GM10248 (cell line): ENCODE data around the gene SRP19.

Experiments
- CTCF ChIA-PET: fragments of 300-600 bp; sonication (Branson Sonifier 250); formaldehyde crosslinking; extraction: SDS; loops from one replicate; lab custom pipeline; 2021; ENCODE audit warnings: antibody characterized with exemption; lab: Yijun Ruan, JAX
- POLR2A ChIA-PET: fragments of 350-650 bp; sonication (Branson Sonifier 250); formaldehyde crosslinking; extraction: SDS; loops from one replicate; lab custom pipeline; 2020; ENCODE audit warnings: antibody characterized with exemption; lab: Yijun Ruan, JAX
- DNase-seq: peaks from one replicate; pipeline ENCODE4 v3.0.0; 2012; ENCODE audit errors: extremely low spot score
- TF ChIP-seq, protein P1 (sequence below): IDR thresholded peaks from 2 replicates; pipeline ENCODE4 v1.5.1; 2012; ENCODE audit warnings: mild to moderate bottlenecking, low read depth; ENCODE audit errors: extremely low read depth, missing control alignments, control extremely low read depth

Gene SRP19

DNA sequence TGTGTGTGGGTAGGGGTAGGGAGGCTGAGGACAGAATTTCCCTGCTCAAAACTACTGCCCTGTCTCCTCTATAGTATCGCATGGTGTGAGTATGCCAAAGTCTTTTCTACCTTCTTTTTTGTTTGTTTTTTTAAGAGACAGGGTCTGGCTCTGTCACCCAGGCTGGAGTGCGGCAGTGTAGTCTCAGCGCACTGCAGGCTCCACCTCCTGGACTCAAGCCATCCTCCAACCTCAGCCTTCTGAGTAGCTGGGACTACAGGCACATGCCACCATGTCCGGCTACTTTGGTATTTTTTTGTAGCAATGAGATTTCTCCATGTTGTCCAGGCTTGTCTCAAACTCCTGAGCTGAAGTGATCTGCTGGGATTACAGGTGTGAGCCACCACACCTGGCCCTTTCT lies 2.5 kb downstream of the SRP19 start:
- TF ChIP-seq, protein P1, sequence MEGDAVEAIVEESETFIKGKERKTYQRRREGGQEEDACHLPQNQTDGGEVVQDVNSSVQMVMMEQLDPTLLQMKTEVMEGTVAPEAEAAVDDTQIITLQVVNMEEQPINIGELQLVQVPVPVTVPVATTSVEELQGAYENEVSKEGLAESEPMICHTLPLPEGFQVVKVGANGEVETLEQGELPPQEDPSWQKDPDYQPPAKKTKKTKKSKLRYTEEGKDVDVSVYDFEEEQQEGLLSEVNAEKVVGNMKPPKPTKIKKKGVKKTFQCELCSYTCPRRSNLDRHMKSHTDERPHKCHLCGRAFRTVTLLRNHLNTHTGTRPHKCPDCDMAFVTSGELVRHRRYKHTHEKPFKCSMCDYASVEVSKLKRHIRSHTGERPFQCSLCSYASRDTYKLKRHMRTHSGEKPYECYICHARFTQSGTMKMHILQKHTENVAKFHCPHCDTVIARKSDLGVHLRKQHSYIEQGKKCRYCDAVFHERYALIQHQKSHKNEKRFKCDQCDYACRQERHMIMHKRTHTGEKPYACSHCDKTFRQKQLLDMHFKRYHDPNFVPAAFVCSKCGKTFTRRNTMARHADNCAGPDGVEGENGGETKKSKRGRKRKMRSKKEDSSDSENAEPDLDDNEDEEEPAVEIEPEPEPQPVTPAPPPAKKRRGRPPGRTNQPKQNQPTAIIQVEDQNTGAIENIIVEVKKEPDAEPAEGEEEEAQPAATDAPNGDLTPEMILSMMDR, result no peak
- ChIA-PET CTCF (interaction anchor here (1.7 kb wide), 1 partner anchor 18 kb away, joined by 4 read pairs; no protein-coding TSS in a partner anchor), POLR2A (no interaction called here)
- DNase-seq, result no peak

DNA sequence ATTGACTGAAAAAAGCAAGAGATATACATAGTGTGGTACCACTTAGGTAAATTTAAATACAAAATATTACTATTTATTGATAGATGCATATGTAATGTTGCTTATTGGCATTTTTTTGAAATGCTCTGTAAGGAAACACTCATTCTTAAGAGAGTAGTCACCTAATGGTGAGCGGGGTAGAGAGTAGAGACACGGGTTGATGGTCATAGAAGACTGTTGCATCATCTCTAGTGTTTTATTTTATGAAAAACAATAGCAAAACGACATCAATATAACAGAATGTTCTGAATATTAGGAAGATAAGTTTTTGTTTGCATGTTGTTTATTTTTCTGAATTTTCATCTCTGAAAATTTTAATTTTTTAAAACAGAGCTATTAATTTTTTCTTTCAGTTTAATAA lies 4.0 kb downstream of the SRP19 start:
- CTCF ChIA-PET, result no interaction called here
- DNase-seq, result no peak
- TF ChIP-seq, protein P1, result no peak
- POLR2A ChIA-PET, result no interaction called here

DNA sequence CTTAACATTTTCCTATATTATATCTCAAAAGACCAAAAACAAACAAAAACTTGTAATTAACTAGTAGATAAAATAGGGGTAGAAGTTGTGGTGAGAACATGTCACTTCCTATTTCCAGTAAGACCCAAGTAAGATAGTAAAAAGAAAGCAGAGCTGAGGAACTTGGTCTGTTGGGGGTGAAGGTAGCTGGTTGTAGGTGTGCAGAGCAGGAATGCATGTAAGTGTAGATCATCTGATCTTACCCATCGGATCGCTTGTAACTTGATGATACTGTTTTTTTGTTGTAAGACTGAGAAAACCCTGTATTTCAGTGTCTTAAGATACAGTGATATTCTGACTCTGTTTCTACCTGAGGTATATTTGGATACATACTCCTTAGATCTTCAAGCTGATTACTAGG lies 5.7 kb downstream of the SRP19 start:
- ChIA-PET POLR2A (no interaction called here), CTCF (interaction anchor here (1.1 to 1.5 kb wide), 4 partner anchors 12 to 56 kb away, joined by 4 read pairs; no protein-coding TSS in a partner anchor)
- no peak for DNase-seq
- TF ChIP-seq, protein P1, result no peak

DNA sequence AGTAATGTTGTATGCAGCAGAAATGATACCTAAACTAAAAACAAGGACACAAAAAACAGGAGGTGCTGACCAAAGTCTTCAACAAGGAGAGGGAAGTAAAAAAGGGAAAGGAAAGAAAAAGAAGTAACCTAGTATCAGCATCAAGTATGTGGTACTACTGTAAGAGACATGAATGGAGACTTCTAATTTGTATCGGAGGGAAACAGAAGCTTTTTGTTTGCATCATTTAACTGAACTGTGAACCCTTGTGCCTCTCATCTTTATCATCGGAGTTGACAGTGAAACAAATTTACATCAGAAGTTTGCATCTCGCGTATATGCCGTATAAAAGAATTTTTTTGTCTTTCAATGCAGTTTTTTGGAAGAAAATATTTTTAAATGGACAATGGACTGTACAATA lies 6.3 kb downstream of the SRP19 start:
- DNase-seq, result no peak
- CTCF ChIA-PET, result interaction anchor here (1.1 to 1.5 kb wide), 6 partner anchors 10 to 56 kb away, joined by 3 to 4 read pairs (median 4); no protein-coding TSS in a partner anchor
- POLR2A ChIA-PET, result no interaction called here
- TF ChIP-seq, protein P1, result no peak

DNA sequence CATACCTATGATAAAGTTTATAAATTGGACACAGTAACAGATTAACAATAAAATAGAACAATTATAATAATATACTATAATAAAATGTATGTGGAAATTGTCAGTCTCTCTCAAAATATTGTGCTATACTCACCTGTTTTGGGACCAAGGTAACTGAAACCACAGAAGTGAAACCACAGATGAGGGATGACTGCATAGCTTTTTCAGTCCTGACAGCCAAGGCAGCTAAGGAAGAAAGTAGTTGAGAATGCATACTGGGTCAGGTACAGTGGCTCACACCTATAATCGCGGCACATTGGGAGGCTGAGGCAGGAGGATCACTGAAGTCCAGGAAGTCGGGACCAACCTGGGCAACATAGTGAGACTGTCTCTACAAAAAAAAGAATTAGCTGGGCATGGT lies 8.9 kb downstream of the SRP19 start:
- TF ChIP-seq, protein P1, result no peak
- POLR2A ChIA-PET, result no interaction called here
- DNase-seq, result peak; percentile 23
- CTCF ChIA-PET, result interaction anchor here (1.4 kb wide), 1 partner anchor 172 kb away, joined by 3 read pairs; no protein-coding TSS in a partner anchor

DNA sequence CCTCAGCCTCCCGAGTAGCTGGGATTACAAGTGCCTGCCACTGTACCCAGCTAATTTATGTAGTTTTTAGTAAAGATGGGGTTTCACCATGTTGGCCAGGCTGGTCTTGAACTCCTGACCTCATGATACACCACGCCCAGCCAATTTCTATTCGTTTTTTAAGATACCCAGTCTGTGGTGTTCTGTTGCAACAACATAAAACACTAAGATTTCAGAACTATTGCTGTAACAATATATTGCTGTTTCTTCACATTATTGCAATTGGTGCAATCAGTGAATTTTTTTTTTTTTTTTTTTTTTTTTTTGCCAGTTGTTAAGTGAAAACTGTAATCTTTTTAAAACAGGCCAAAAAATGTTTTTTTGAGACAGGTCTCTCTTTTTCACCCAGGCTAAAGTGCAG lies 9.9 kb downstream of the SRP19 start:
- ChIA-PET CTCF (interaction anchor here (1.3 kb wide), 1 partner anchor 13 kb away, joined by 3 read pairs; no protein-coding TSS in a partner anchor), POLR2A (no interaction called here)
- no peak for DNase-seq
- TF ChIP-seq, protein P1, result no peak
